Liver (tissue), 9 donors: ENCODE results near the gene REG3A. TPM values are rescaled to one million over a fixed set of nuclear protein-coding genes. Genes with fewer than 3 reads are reported as not detected.

ENCODE experiments used
- DNase-seq: peaks from one replicate; pipeline ENCODE4 v3.0.0-alpha.2; 2017; ENCODE audit warnings: low spot score
- H3K27ac ChIP-seq, 2 donors: one replicate each; pipeline ENCODE4 v1.7.0; 2013; ENCODE audit warnings: inconsistent platforms in 2 of 2, low read length in 2 of 2, control low read depth in 1 of 2, low read depth in 1 of 2, mild to moderate bottlenecking in 1 of 2
- H3K27me3 ChIP-seq, 4 donors: one replicate each; pipeline versions ENCODE4 v1.6.1 to v1.7.0; 2013; ENCODE audit warnings: low read length in 3 of 4, inconsistent platforms in 1 of 4, mild to moderate bottlenecking in 1 of 4, moderate library complexity in 1 of 4; ENCODE audit not compliant: control insufficient read depth in 4 of 4, insufficient read depth in 4 of 4
- H3K36me3 ChIP-seq, 4 donors: one replicate each; pipeline versions ENCODE4 v1.6.1 to v1.7.0; 2013; ENCODE audit warnings: low read length in 3 of 4, mild to moderate bottlenecking in 3 of 4, low read depth in 1 of 4, moderate library complexity in 1 of 4; ENCODE audit not compliant: control insufficient read depth in 4 of 4, insufficient read depth in 3 of 4
- H3K4me1 ChIP-seq, 4 donors: one replicate each; pipeline versions ENCODE4 v1.6.1 to v1.7.0; 2013; ENCODE audit warnings: low read length in 3 of 4, mild to moderate bottlenecking in 3 of 4, moderate library complexity in 1 of 4; ENCODE audit not compliant: control insufficient read depth in 4 of 4, insufficient read depth in 4 of 4
- H3K4me3 ChIP-seq, 3 donors: one replicate each; pipeline versions ENCODE4 v1.6.1 to v1.7.0; 2013; ENCODE audit warnings: low read length in 3 of 3, control low read depth in 1 of 3, low read depth in 1 of 3, mild to moderate bottlenecking in 1 of 3
- H3K9ac ChIP-seq, 2 donors: one replicate each; pipeline ENCODE4 v1.7.0; 2013; ENCODE audit warnings: low read length in 2 of 2, mild to moderate bottlenecking in 2 of 2, moderate library complexity in 2 of 2, control low read depth in 1 of 2, low read depth in 1 of 2
- H3K9me3 ChIP-seq, 4 donors: one replicate each; pipeline versions ENCODE4 v1.6.1 to v1.7.0; 2013; ENCODE audit warnings: low read length in 3 of 4; ENCODE audit not compliant: control insufficient read depth in 4 of 4
- EGR1 ChIP-seq, 2 donors: IDR thresholded peaks; 2 replicates each; pipeline ENCODE4 v1.6.1; 2016 to 2018; ENCODE audit warnings: antibody characterized with exemption in 2 of 2, low read depth in 2 of 2
- FOXA1 ChIP-seq: IDR thresholded peaks from 2 replicates; pipeline ENCODE4 v1.6.1; 2016; ENCODE audit warnings: antibody characterized with exemption
- FOXA2 ChIP-seq: IDR thresholded peaks from 2 replicates; pipeline ENCODE4 v1.6.1; 2016; ENCODE audit warnings: antibody characterized with exemption
- GABPA ChIP-seq, 2 donors: IDR thresholded peaks in 1 of 2; conservative IDR thresholded peaks in 1 of 2; 2 replicates each; pipeline ENCODE4 v1.6.1; 2016; ENCODE audit warnings: antibody characterized with exemption in 2 of 2, mild to moderate bottlenecking in 1 of 2, moderate library complexity in 1 of 2
- HNF4A ChIP-seq, 2 donors: conservative IDR thresholded peaks; 2 replicates each; pipeline ENCODE4 v1.6.1; 2016; ENCODE audit warnings: antibody characterized with exemption in 2 of 2, mild to moderate bottlenecking in 2 of 2
- HNF4G ChIP-seq: IDR thresholded peaks from 2 replicates; pipeline ENCODE4 v1.6.1; 2016; ENCODE audit warnings: antibody characterized with exemption
- JUND ChIP-seq, 2 donors: IDR thresholded peaks; 2 replicates each; pipeline ENCODE4 v1.6.1; 2016; ENCODE audit warnings: antibody characterized with exemption in 2 of 2
- NR2F2 ChIP-seq: IDR thresholded peaks from 2 replicates; pipeline ENCODE4 v1.6.1; 2016; ENCODE audit warnings: antibody characterized with exemption
- RAD21 ChIP-seq, 2 donors: IDR thresholded peaks; 2 replicates each; pipeline ENCODE4 v1.6.1; 2016; ENCODE audit warnings: antibody characterized with exemption in 2 of 2, mild to moderate bottlenecking in 2 of 2
- RXRA ChIP-seq, 2 donors: IDR thresholded peaks; 2 replicates each; pipeline ENCODE4 v1.6.1; 2017 to 2018; ENCODE audit warnings: antibody characterized with exemption in 2 of 2, mild to moderate bottlenecking in 1 of 2
- SP1 ChIP-seq: IDR thresholded peaks from 2 replicates; pipeline ENCODE4 v1.6.1; 2018; ENCODE audit warnings: antibody characterized with exemption, mild to moderate bottlenecking
- TAF1 ChIP-seq: conservative IDR thresholded peaks from 2 replicates; pipeline ENCODE4 v1.6.1; 2016; ENCODE audit warnings: antibody characterized with exemption, mild to moderate bottlenecking
- YY1 ChIP-seq: IDR thresholded peaks from 2 replicates; pipeline ENCODE4 v1.6.1; 2016; ENCODE audit warnings: antibody characterized with exemption, mild to moderate bottlenecking
- WGBS: extraction: QIAGEN DNeasy Blood & Tissue Kit; methylation state at CpG from one replicate; pipeline ENCODE4 v1.1.7; 2013; 5-methylcytosine and 5-hydroxymethylcytosine counted together
- polyA plus RNA-seq, 2 donors: library from polyadenylated mRNA; stranded (reverse) in 1 of 2; unstranded in 1 of 2; fragments of 200-250 nt in 1 of 2; fragments of >200 nt in 1 of 2; fragmentation: Nextera tagmentation in 1 of 2; extraction: Ambion mirVana in 1 of 2; gene quantifications; one replicate each; pipeline versions ENCODE4 v1.2.1 to v1.2.3, GENCODE V29; 2013 to 2015
- total RNA-seq, 2 donors: library from RNA; depleted of rRNA; stranded (reverse); fragments of >200 nt; gene quantifications; one replicate each; pipeline ENCODE4 v1.2.3, GENCODE V29; 2014
- TF ChIP-seq, protein P1 (sequence below): IDR thresholded peaks from 2 replicates; pipeline ENCODE4 v1.6.1; 2016; ENCODE audit warnings: antibody characterized with exemption
- TF ChIP-seq, protein P2 (sequence below): IDR thresholded peaks from 2 replicates; pipeline ENCODE4 v1.6.1; 2016; ENCODE audit warnings: antibody characterized with exemption, mild to moderate bottlenecking
- TF ChIP-seq, protein P3 (sequence below): fragments of 150-350 bp; IDR thresholded peaks from 2 replicates; pipeline ENCODE4 v1.5.1; 2017; ENCODE audit warnings: improper control_type of control experiment, low read depth, low read length; ENCODE audit not compliant: missing input control
- TF ChIP-seq, protein P4 (sequence below): IDR thresholded peaks from 2 replicates; pipeline ENCODE4 v1.6.1; 2016; ENCODE audit warnings: antibody characterized with exemption
- TF ChIP-seq, protein P5 (sequence below): IDR thresholded peaks from 2 replicates; pipeline ENCODE4 v1.6.1; 2016; ENCODE audit warnings: antibody characterized with exemption
- donor health status: healthy.
- donor health status: healthy.
- donor health status: healthy.
- donor health status: healthy.
- donor health status: healthy.

The REG3A gene
- total and polyA plus RNA-seq, 4 donors: 0.15 TPM; not detected in 3

DNA sequence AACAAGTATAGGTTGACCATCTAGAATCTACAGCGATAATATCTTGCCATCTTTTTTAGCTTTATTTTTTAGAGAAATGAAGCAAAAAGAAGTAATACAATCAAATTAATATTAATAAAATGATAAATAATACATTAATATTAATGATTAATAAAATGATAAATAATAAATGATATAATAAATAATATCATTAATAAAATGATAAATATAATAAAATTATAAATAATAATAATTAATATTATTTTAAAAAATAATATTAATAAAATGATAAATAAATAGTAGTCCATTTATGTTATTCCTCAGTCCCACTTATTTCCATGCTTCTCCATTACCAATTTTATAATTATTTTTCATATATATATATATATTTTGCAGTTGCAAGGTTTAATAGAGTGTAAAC lies 3.2 kb upstream of the REG3A start:
- DNase-seq: no peak
- Histone ChIP-seq H3K9me3 (peaks cover 0 to 3% (median 0%) of the 10 kb centered on the region in 4 donors), H3K4me1 (no peaks in the 10 kb centered on the region), H3K27me3 (no peaks in the 10 kb centered on the region), H3K27ac (no peak overlapping the region), H3K4me3 (no peak overlapping the region), H3K36me3 (no peaks in the 10 kb centered on the region), H3K9ac (no peak overlapping the region)
- TF ChIP-seq EGR1 (IDR thresholded peaks at IDR 0.05; ENCODE audit: low read depth in 2 of 2): no peak
- TF ChIP-seq RXRA (IDR thresholded peaks at IDR 0.05): no peak
- TF ChIP-seq, protein P1, sequence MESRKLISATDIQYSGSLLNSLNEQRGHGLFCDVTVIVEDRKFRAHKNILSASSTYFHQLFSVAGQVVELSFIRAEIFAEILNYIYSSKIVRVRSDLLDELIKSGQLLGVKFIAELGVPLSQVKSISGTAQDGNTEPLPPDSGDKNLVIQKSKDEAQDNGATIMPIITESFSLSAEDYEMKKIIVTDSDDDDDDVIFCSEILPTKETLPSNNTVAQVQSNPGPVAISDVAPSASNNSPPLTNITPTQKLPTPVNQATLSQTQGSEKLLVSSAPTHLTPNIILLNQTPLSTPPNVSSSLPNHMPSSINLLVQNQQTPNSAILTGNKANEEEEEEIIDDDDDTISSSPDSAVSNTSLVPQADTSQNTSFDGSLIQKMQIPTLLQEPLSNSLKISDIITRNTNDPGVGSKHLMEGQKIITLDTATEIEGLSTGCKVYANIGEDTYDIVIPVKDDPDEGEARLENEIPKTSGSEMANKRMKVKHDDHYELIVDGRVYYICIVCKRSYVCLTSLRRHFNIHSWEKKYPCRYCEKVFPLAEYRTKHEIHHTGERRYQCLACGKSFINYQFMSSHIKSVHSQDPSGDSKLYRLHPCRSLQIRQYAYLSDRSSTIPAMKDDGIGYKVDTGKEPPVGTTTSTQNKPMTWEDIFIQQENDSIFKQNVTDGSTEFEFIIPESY: no peak
- no peak for TF ChIP-seq GABPA (IDR thresholded peaks at IDR 0.05 in 1 of 2, conservative IDR thresholded peaks at IDR 0.05 in 1 of 2)
- no peak for TF ChIP-seq HNF4A (conservative IDR thresholded peaks at IDR 0.05)
- no peak for TF ChIP-seq FOXA2
- no peak for TF ChIP-seq YY1
- TF ChIP-seq, protein P2, sequence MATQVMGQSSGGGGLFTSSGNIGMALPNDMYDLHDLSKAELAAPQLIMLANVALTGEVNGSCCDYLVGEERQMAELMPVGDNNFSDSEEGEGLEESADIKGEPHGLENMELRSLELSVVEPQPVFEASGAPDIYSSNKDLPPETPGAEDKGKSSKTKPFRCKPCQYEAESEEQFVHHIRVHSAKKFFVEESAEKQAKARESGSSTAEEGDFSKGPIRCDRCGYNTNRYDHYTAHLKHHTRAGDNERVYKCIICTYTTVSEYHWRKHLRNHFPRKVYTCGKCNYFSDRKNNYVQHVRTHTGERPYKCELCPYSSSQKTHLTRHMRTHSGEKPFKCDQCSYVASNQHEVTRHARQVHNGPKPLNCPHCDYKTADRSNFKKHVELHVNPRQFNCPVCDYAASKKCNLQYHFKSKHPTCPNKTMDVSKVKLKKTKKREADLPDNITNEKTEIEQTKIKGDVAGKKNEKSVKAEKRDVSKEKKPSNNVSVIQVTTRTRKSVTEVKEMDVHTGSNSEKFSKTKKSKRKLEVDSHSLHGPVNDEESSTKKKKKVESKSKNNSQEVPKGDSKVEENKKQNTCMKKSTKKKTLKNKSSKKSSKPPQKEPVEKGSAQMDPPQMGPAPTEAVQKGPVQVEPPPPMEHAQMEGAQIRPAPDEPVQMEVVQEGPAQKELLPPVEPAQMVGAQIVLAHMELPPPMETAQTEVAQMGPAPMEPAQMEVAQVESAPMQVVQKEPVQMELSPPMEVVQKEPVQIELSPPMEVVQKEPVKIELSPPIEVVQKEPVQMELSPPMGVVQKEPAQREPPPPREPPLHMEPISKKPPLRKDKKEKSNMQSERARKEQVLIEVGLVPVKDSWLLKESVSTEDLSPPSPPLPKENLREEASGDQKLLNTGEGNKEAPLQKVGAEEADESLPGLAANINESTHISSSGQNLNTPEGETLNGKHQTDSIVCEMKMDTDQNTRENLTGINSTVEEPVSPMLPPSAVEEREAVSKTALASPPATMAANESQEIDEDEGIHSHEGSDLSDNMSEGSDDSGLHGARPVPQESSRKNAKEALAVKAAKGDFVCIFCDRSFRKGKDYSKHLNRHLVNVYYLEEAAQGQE: no peak
- TF ChIP-seq, protein P3, sequence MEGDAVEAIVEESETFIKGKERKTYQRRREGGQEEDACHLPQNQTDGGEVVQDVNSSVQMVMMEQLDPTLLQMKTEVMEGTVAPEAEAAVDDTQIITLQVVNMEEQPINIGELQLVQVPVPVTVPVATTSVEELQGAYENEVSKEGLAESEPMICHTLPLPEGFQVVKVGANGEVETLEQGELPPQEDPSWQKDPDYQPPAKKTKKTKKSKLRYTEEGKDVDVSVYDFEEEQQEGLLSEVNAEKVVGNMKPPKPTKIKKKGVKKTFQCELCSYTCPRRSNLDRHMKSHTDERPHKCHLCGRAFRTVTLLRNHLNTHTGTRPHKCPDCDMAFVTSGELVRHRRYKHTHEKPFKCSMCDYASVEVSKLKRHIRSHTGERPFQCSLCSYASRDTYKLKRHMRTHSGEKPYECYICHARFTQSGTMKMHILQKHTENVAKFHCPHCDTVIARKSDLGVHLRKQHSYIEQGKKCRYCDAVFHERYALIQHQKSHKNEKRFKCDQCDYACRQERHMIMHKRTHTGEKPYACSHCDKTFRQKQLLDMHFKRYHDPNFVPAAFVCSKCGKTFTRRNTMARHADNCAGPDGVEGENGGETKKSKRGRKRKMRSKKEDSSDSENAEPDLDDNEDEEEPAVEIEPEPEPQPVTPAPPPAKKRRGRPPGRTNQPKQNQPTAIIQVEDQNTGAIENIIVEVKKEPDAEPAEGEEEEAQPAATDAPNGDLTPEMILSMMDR: no peak
- TF ChIP-seq JUND (IDR thresholded peaks at IDR 0.05): no peak
- no peak for TF ChIP-seq TAF1
- no peak for TF ChIP-seq SP1
- TF ChIP-seq, protein P4, sequence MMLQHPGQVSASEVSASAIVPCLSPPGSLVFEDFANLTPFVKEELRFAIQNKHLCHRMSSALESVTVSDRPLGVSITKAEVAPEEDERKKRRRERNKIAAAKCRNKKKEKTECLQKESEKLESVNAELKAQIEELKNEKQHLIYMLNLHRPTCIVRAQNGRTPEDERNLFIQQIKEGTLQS: no peak
- no peak for TF ChIP-seq FOXA1
- no peak for TF ChIP-seq RAD21 (IDR thresholded peaks at IDR 0.05)
- TF ChIP-seq, protein P5, sequence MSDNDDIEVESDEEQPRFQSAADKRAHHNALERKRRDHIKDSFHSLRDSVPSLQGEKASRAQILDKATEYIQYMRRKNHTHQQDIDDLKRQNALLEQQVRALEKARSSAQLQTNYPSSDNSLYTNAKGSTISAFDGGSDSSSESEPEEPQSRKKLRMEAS: no peak
- no peak for TF ChIP-seq HNF4G
- WGBS: 97% methylated on average over 1 of the region's 1 CpG

GRCh38 chr2:79162132-79162531 lies 2.6 kb upstream of the REG3A start:
- Histone ChIP-seq H3K27ac (no peak overlapping the region), H3K9ac (no peak overlapping the region), H3K36me3 (no peaks in the 10 kb centered on the region), H3K4me1 (no peaks in the 10 kb centered on the region), H3K9me3 (peaks cover 0 to 3% (median 0%) of the 10 kb centered on the region in 4 donors), H3K4me3 (no peak overlapping the region), H3K27me3 (no peaks in the 10 kb centered on the region)
- WGBS: 28% methylated on average over 2 of the region's 2 CpGs
- DNase-seq: no peak
- no peak for TF ChIP-seq YY1
- TF ChIP-seq, protein P2: no peak
- TF ChIP-seq GABPA (IDR thresholded peaks at IDR 0.05 in 1 of 2, conservative IDR thresholded peaks at IDR 0.05 in 1 of 2): no peak
- TF ChIP-seq FOXA2: no peak
- TF ChIP-seq NR2F2: no peak
- TF ChIP-seq, protein P3: no peak
